CD4-positive, alpha-beta T cell (primary cell): Measurements from ENCODE around the gene PPL. TPM values are rescaled to one million over a fixed set of nuclear protein-coding genes. Genes with fewer than 3 reads are reported as not detected.

Experiments
- ATAC-seq: fragments of 200-7000 bp; cut with Tn5 transposase; one replicate; pipeline ENCODE4 v1.10.0; 2022; ENCODE audit warnings: mild to moderate bottlenecking; ENCODE audit not compliant: poor library complexity
- CTCF ChIA-PET: fragments of 350-600 bp; sonication (Branson Sonifier 250); formaldehyde crosslinking; loops from one replicate; lab custom pipeline; 2021; ENCODE audit warnings: antibody characterized with exemption, inconsistent platforms; lab: Charles Lee
- POLR2A ChIA-PET: fragments of 350-600 bp; sonication (Branson Sonifier 250); formaldehyde crosslinking; loops from one replicate; lab custom pipeline; 2021; ENCODE audit warnings: antibody characterized with exemption, inconsistent platforms; lab: Charles Lee
- DNase-seq, 14 experiments: peaks; one replicate each; pipeline ENCODE4 v3.0.0-alpha.2; 2013 to 2020; ENCODE audit warnings: mixed read lengths in 2 of 14
- H3K27ac ChIP-seq, 2 donors: one replicate each; pipeline versions ENCODE4 v1.5.1 to v1.7.0; 2013; ENCODE audit warnings: low read length in 2 of 2, low read depth in 1 of 2, mild to moderate bottlenecking in 1 of 2
- H3K27me3 ChIP-seq, 2 experiments: 1 replicate in 1 of 2; 2 replicates in 1 of 2; pipeline versions ENCODE4 v1.6.1 to v1.7.0; 2013; ENCODE audit warnings: low read length in 2 of 2, control low read depth in 1 of 2, mild to moderate bottlenecking in 1 of 2, moderate library complexity in 1 of 2; ENCODE audit not compliant: insufficient read depth in 2 of 2, control insufficient read depth in 1 of 2
- H3K36me3 ChIP-seq: one replicate; pipeline ENCODE4 v1.6.1; 2013; ENCODE audit warnings: low read length, control low read depth; ENCODE audit not compliant: insufficient read depth
- H3K4me1 ChIP-seq: one replicate; pipeline ENCODE4 v1.6.1; 2013; ENCODE audit warnings: low read length, control low read depth; ENCODE audit not compliant: insufficient read depth
- H3K4me3 ChIP-seq: one replicate; pipeline ENCODE4 v1.5.1; 2013; ENCODE audit warnings: mild to moderate bottlenecking, low read length, moderate library complexity
- H3K9me3 ChIP-seq, 2 experiments: 1 replicate in 1 of 2; 2 replicates in 1 of 2; pipeline versions ENCODE4 v1.6.1 to v1.7.0; 2013; ENCODE audit warnings: low read length in 2 of 2, mild to moderate bottlenecking in 2 of 2, control low read depth in 1 of 2, moderate library complexity in 1 of 2; ENCODE audit not compliant: control insufficient read depth in 1 of 2, insufficient read depth in 1 of 2
- H3K27ac Mint-ChIP-seq: one replicate; pipeline ENCODE4 v1.8.0; 2020; ENCODE audit warnings: mixed read lengths
- H3K27me3 Mint-ChIP-seq: one replicate; pipeline ENCODE4 v1.8.0; 2021; ENCODE audit warnings: mixed read lengths
- H3K36me3 Mint-ChIP-seq: one replicate; pipeline ENCODE4 v1.8.0; 2021; ENCODE audit warnings: low read depth, mixed read lengths
- H3K4me1 Mint-ChIP-seq: one replicate; pipeline ENCODE4 v1.8.0; 2021; ENCODE audit warnings: low read depth, mixed read lengths
- H3K4me3 Mint-ChIP-seq: one replicate; pipeline ENCODE4 v1.8.0; 2020; ENCODE audit warnings: mild to moderate bottlenecking, mixed read lengths
- H3K9me3 Mint-ChIP-seq: one replicate; pipeline ENCODE4 v1.8.0; 2020; ENCODE audit warnings: mixed read lengths
- CTCF ChIP-seq: fragments of 200-600 bp; IDR thresholded peaks from one replicate; pipeline ENCODE4 v1.8.0; 2022; ENCODE audit warnings: antibody characterized with exemption, mild to moderate bottlenecking
- intact Hi-C, 2 experiments: fragments of 100-400 bp; cut with DNase I in 1 of 2; cut with micrococcal nuclease in 1 of 2; formaldehyde crosslinking; loops; one replicate each; pipeline versions ENCODE4 v1.15.1 to v1.9.0; 2023 to 2025; cut with DNase I, micrococcal nuclease
- total RNA-seq, 174 experiments: library from RNA in 2 of 174; stranded (reverse) in 2 of 174; gene quantifications; one replicate each; pipeline ENCODE4 v1.2.3 and lab custom pipeline; 2021 to 2026

Gene PPL
- total RNA-seq, 2 experiments from 2014 or later, result not detected

GRCh38 chr16:4926928-4927327 is 10.0 kb downstream of the PPL start:
- intact Hi-C loops, result no loop called here
- no peak overlapping the region for H3K27ac Mint-ChIP-seq

GRCh38 chr16:4925791-4926190 is 11.2 kb downstream of the PPL start:
- Mint-ChIP-seq H3K9me3 (peaks cover 4% of the 10 kb centered on the region), H3K27me3 (peaks cover 11% of the 10 kb centered on the region), H3K4me3 (no peak overlapping the region), H3K4me1 (no peaks in the 10 kb centered on the region), H3K27ac (no peak overlapping the region), H3K36me3 (no peaks in the 10 kb centered on the region)
- ChIA-PET CTCF (no interaction called here), POLR2A (no interaction called here)
- intact Hi-C loops, result no loop called here
- Histone ChIP-seq H3K27me3 (no peaks in the 10 kb centered on the region), H3K27ac (no peak overlapping the region), H3K36me3 (no peaks in the 10 kb centered on the region), H3K9me3 (peaks cover 10 to 21% of the 10 kb centered on the region in 2 experiments), H3K4me1 (no peaks in the 10 kb centered on the region), H3K4me3 (no peak overlapping the region)
- no peak for ATAC-seq
- DNase-seq, result no peak
- TF ChIP-seq CTCF, result no peak

More at GRCh38 chr16:4926928-4927327, 10.0 kb downstream of the PPL start:
- Histone ChIP-seq H3K27me3 (no peaks in the 10 kb centered on the region), H3K4me1 (no peaks in the 10 kb centered on the region), H3K4me3 (no peak overlapping the region), H3K36me3 (no peaks in the 10 kb centered on the region), H3K9me3 (peaks cover 10 to 21% of the 10 kb centered on the region in 2 experiments), H3K27ac (no peak overlapping the region)
- no peak for ATAC-seq
- Mint-ChIP-seq H3K4me3 (no peak overlapping the region), H3K4me1 (no peaks in the 10 kb centered on the region), H3K9me3 (peaks cover 4% of the 10 kb centered on the region), H3K36me3 (no peaks in the 10 kb centered on the region), H3K27me3 (peaks cover 13% of the 10 kb centered on the region)
- ChIA-PET POLR2A (no interaction called here), CTCF (no interaction called here)
- no peak for TF ChIP-seq CTCF
- DNase-seq, result no peak

GRCh38 chr16:4925293-4925607 is 11.7 kb downstream of the PPL start:
- ATAC-seq (no peak), DNase-seq (no peak)
- intact Hi-C loops, result no loop called here
- ChIA-PET CTCF (no interaction called here), POLR2A (no interaction called here)
- no peaks in the 10 kb centered on the region for H3K36me3 ChIP-seq
- peaks cover 8% of the 10 kb centered on the region for H3K27me3 Mint-ChIP-seq
- no peak overlapping the region for H3K4me3 ChIP-seq
- H3K36me3 Mint-ChIP-seq, result no peaks in the 10 kb centered on the region
- H3K4me3 Mint-ChIP-seq, result no peak overlapping the region
- no peaks in the 10 kb centered on the region for H3K4me1 ChIP-seq
- peaks cover 10 to 21% of the 10 kb centered on the region in 2 experiments for H3K9me3 ChIP-seq
- H3K27ac ChIP-seq, result no peak overlapping the region
- H3K27ac Mint-ChIP-seq, result no peak overlapping the region
- no peak for TF ChIP-seq CTCF
- peaks cover 4% of the 10 kb centered on the region for H3K9me3 Mint-ChIP-seq
- no peaks in the 10 kb centered on the region for H3K4me1 Mint-ChIP-seq
- no peaks in the 10 kb centered on the region for H3K27me3 ChIP-seq
